ENCODE results near the gene RUNX3.

Gene RUNX3

DNA sequence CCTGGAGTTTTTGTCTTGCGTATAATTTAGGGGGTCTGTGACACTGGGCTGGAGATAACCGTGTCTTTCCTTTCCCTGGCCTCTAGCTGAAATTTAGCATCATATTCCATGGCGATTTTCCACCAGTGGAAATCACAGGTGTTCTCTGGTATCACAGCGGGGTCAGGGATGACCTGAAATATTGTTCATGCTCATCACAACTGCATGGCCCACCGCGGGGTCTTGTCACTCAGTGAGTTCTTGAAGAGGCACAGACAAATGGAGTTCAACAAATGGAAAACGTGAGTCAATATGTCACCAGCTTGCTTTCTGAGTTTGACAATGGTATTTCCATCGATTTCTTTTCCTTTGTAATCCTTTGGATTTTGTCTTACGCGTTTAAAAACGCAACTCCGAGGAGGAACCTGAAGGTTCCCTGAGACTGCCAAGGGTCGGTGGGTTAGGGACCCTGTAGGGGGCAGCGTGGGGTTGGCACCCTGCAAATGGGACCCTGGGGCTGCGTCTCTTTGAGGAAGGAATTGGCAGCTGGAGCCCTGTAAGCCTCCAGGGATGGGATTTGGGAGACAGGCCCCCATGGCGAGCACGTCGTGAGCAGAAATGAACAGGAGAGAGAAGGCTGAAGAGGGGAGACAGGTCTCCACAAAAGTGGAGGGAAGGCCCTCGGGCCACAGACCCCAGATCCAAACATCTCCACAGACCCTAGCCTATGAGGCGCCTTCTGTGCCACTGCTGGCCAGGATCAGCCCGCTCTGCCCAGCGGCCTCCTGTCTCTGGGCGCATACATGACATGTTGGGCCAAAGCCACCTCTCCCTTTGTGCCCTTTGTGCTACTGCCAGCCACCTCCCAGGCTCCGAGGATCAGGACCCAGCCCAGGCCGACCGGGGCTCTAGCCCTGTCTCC lies 32.1 kb upstream of the RUNX3 start:
- H3K4me3 ChIP-seq (replicated peaks; ENCODE audit: low read depth, low read length): no peak overlapping the region
- DNase-seq (ENCODE audit: extremely low read depth, low read depth): no peak
- TF ChIP-seq, protein P1, sequence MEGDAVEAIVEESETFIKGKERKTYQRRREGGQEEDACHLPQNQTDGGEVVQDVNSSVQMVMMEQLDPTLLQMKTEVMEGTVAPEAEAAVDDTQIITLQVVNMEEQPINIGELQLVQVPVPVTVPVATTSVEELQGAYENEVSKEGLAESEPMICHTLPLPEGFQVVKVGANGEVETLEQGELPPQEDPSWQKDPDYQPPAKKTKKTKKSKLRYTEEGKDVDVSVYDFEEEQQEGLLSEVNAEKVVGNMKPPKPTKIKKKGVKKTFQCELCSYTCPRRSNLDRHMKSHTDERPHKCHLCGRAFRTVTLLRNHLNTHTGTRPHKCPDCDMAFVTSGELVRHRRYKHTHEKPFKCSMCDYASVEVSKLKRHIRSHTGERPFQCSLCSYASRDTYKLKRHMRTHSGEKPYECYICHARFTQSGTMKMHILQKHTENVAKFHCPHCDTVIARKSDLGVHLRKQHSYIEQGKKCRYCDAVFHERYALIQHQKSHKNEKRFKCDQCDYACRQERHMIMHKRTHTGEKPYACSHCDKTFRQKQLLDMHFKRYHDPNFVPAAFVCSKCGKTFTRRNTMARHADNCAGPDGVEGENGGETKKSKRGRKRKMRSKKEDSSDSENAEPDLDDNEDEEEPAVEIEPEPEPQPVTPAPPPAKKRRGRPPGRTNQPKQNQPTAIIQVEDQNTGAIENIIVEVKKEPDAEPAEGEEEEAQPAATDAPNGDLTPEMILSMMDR (IDR thresholded peaks at IDR 0.05; ENCODE audit: low read depth, low read length, missing control alignments): no peak

DNA sequence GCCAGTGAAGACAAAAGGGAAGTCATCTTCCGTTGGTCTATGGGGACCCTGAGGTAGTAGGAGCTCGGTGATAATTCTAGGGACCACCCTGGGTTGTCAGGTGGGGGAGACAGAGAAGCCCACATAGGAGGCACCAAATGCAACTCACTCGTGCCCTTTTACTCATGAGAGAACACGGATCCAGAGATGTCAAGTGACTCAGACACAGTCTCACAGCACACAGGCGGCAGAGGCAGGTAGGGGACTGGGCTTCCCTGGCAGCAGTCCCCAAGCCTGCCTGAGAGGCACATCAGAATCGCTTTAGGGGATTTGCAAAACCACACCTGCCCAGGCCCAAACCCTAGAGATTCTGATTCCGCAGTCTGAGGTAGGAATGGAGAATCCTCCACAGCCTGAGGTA lies 31.3 kb upstream of the RUNX3 start:
- no peak for DNase-seq (ENCODE audit: extremely low read depth, low read depth)
- TF ChIP-seq, protein P1 (IDR thresholded peaks at IDR 0.05; ENCODE audit: low read depth, low read length, missing control alignments): no peak
- no peak overlapping the region for H3K4me3 ChIP-seq (replicated peaks; ENCODE audit: low read depth, low read length)

DNA sequence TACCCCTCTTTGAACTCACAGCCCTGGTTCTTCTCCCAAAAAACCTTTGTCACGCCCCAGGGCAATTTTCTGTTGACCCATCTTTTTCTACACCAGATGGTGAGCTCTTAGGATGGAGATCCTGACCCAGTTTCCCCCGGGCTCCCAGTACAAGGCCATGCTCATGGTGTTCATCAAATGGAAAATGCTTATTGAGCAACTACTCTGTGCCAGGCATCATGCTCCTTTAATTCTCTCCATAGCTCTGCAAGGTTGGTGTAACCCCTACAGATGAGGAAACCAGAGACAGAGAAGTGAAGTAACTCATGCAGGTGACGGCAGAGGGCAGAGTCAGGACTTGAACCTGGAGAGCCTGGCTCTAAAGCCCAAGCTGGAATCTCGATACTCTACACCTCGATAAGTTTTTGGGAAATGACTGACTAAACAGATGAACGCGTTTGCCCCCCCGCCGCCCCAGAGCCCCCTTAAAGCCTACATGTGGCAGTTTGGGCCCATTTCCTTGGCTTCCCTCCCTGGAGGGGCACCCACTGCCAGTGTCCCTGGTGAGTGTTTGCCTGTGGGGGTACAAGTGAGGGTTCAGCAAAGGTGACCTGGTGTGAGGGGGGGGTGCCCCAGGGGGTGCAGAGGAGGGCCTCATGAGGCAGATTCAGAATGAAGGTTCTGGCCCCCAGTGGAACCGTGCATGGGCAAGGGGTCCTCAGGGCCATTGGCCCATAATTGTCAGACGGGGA lies 30.2 kb upstream of the RUNX3 start:
- TF ChIP-seq, protein P1 (IDR thresholded peaks at IDR 0.05; ENCODE audit: low read depth, low read length, missing control alignments): no peak
- no peak for DNase-seq (ENCODE audit: extremely low read depth, low read depth)
- no peak overlapping the region for H3K4me3 ChIP-seq (replicated peaks; ENCODE audit: low read depth, low read length)

DNA sequence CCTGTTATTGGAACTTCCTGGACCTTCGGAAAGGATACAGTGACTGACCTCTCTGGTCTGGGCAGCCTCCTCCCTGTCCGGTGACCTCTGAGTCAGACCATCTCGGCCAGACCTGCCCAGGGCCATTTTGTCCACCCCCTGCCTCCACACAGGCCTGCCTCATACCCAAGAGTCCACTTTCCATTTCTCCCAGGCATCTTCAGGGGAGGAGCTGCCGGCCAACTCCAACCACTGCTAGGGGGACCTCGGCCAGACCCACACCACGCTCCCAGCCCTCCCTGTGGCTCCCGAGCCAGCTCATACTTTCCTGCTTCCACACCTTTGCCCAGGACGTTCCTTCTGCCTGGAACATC lies 29.5 kb upstream of the RUNX3 start:
- no peak overlapping the region for H3K4me3 ChIP-seq (replicated peaks; ENCODE audit: low read depth, low read length)
- TF ChIP-seq, protein P1 (IDR thresholded peaks at IDR 0.05; ENCODE audit: low read depth, low read length, missing control alignments): no peak
- DNase-seq (ENCODE audit: extremely low read depth, low read depth): no peak

DNA sequence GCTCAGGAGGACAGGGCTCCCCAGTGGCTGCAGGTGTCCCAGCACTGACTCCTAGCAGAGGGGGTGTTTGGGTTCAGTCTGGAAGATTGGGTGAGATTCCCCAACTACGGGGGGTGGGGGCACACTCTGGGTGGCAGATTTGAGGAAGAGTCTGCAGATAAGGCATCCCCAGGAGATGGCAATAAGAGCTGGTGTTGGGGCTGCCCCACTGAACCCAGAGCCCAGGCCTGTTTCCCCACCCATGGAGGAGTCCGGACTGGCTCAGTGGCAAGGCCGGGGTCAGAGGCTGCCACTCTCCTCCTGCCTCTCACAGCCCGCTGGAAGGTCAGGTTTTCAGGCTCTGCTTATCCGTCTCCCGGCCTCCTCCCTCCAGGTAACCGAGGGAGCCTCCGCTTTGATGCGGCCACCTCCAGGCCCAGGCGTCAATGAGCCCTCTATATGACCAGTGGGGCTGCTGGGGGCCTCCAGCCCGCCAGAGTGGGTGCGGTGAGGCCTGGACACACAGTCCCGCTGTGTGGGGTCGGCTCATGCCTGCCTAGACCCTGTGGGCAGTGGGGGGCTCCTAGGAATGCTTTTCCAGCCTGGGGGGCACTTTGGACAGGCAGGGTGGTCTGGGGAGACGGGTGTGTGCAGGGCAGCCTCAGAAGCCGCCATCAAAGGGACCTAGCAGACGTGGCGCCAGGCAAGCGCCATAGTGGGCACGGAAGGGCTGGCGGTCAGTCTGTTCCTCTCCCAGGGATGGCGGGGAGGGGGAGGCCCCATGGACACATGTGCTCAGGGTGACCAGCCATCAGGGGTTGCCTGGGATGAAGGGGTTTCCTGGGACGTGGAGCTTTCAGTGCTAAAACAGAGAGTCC lies 28.9 kb upstream of the RUNX3 start:
- TF ChIP-seq, protein P1 (IDR thresholded peaks at IDR 0.05; ENCODE audit: low read depth, low read length, missing control alignments): no peak
- H3K4me3 ChIP-seq (replicated peaks; ENCODE audit: low read depth, low read length): no peak overlapping the region
- DNase-seq (ENCODE audit: extremely low read depth, low read depth): no peak
